Coronary artery (tissue), 2 donors: ENCODE results near the gene CRKL.

ENCODE experiments used
- DNase-seq: peaks from one replicate; pipeline ENCODE4 v3.0.0-alpha.2; 2017; ENCODE audit warnings: low spot score
- H3K27ac ChIP-seq, 2 donors: fragments of 200-600 bp; sonication (generic); one replicate each; pipeline ENCODE4 v1.5.1; 2016 to 2019
- H3K4me3 ChIP-seq: fragments of 200-600 bp; sonication (generic); 2 replicates; pipeline ENCODE4 v1.5.1; 2016; ENCODE audit warnings: mild to moderate bottlenecking, moderate library complexity
- CTCF ChIP-seq: fragments of 200-600 bp; sonication (generic); IDR thresholded peaks from one replicate; pipeline ENCODE4 v1.5.1; 2019; ENCODE audit warnings: antibody characterized with exemption

The CRKL gene

GRCh38 chr22:20945578-20945934, 28.3 kb downstream of the CRKL start:
- no peak for TF ChIP-seq CTCF
- H3K27ac ChIP-seq, result no peak overlapping the region
- no peak overlapping the region for H3K4me3 ChIP-seq
- DNase-seq, result no peak

- no peak for TF ChIP-seq CTCF
- Histone ChIP-seq H3K27ac (no peak overlapping the region), H3K4me3 (no peak overlapping the region)
- no peak for DNase-seq
Observed at GRCh38 chr22:20946080-20946986, 29.1 kb downstream of the CRKL start.

- DNase-seq, result no peak
- H3K4me3 ChIP-seq, result no peak overlapping the region
- TF ChIP-seq CTCF, result no peak
- no peak overlapping the region for H3K27ac ChIP-seq
Observed at GRCh38 chr22:20946991-20947390, 29.8 kb downstream of the CRKL start.

GRCh38 chr22:20948450-20948849, 31.2 kb downstream of the CRKL start:
- no peak for DNase-seq
- TF ChIP-seq CTCF, result no peak
- Histone ChIP-seq H3K27ac (no peak overlapping the region), H3K4me3 (no peak overlapping the region)

GRCh38 chr22:20948989-20949388, 31.8 kb downstream of the CRKL start:
- TF ChIP-seq CTCF, result no peak
- no peak overlapping the region for H3K4me3 ChIP-seq
- H3K27ac ChIP-seq, result no peak overlapping the region
- no peak for DNase-seq

- Histone ChIP-seq H3K4me3 (no peak overlapping the region), H3K27ac (no peak overlapping the region)
- no peak for DNase-seq
- no peak for TF ChIP-seq CTCF
Observed at GRCh38 chr22:20949698-20950183, 32.5 kb downstream of the CRKL start.
